CD14-positive monocyte (primary cell): ENCODE measurements around the gene CSF1R. TPM values are rescaled to one million over a fixed set of nuclear protein-coding genes. Genes with fewer than 3 reads are reported as not detected.
A peak's percentile ranks its signal among the peaks of the same experiment; 100 is the strongest.

ENCODE experiments used
- DNase-seq, 3 donors: peaks; one replicate each; pipeline ENCODE4 v3.0.0-alpha.2; 2011 to 2022
- H2AFZ ChIP-seq: 2 replicates; pipeline ENCODE4 v1.6.0; 2012; ENCODE audit warnings: mild to moderate bottlenecking, low read depth, low read length, inconsistent platforms; ENCODE audit not compliant: insufficient read depth, poor library complexity, severe bottlenecking
- H3K27ac ChIP-seq, 2 donors: 1 replicate in 1 of 2; 2 replicates in 1 of 2; pipeline ENCODE4 v1.5.1; 2012 to 2013; ENCODE audit warnings: low read length in 2 of 2, control low read depth in 1 of 2, inconsistent platforms in 1 of 2, low read depth in 1 of 2, mild to moderate bottlenecking in 1 of 2
- H3K27me3 ChIP-seq, 2 donors: one replicate each; pipeline versions ENCODE4 v1.6.0 to v1.6.1; 2011 to 2013; ENCODE audit warnings: low read length in 2 of 2; ENCODE audit not compliant: control insufficient read depth in 2 of 2, insufficient read depth in 2 of 2
- H3K36me3 ChIP-seq, 2 donors: replicated peaks in 1 of 2; 1 replicate in 1 of 2; 2 replicates in 1 of 2; pipeline versions ENCODE4 v1.5.1 to v1.6.1; 2012 to 2013; ENCODE audit warnings: low read length in 2 of 2, control low read depth in 1 of 2, inconsistent platforms in 1 of 2, mild to moderate bottlenecking in 1 of 2; ENCODE audit not compliant: insufficient read depth in 2 of 2, control insufficient read depth in 1 of 2
- H3K4me1 ChIP-seq, 2 donors: 1 replicate in 1 of 2; 2 replicates in 1 of 2; pipeline versions ENCODE4 v1.5.1 to v1.6.1; 2012 to 2013; ENCODE audit warnings: low read length in 2 of 2, control low read depth in 1 of 2, inconsistent platforms in 1 of 2, mild to moderate bottlenecking in 1 of 2, moderate library complexity in 1 of 2; ENCODE audit not compliant: insufficient read depth in 2 of 2, control insufficient read depth in 1 of 2
- H3K4me2 ChIP-seq: replicated peaks from 2 replicates; pipeline ENCODE3; 2012; ENCODE audit warnings: low read length, moderate library complexity, mild to moderate bottlenecking; ENCODE audit not compliant: poor library complexity, severe bottlenecking; ENCODE audit errors: extremely low read depth
- H3K4me3 ChIP-seq, 3 experiments: fragments of 200-600 bp in 1 of 3; sonication (generic) in 1 of 3; replicated peaks in 1 of 3; 1 replicate in 2 of 3; 2 replicates in 1 of 3; pipeline ENCODE4 v1.5.1; 2011 to 2013; ENCODE audit warnings: low read length in 3 of 3, mild to moderate bottlenecking in 3 of 3, control low read depth in 2 of 3, low read depth in 2 of 3, inconsistent platforms in 1 of 3, moderate library complexity in 1 of 3
- H3K79me2 ChIP-seq: 2 replicates; pipeline ENCODE4 v1.6.0; 2012; ENCODE audit warnings: mild to moderate bottlenecking, control low read depth, inconsistent platforms, low read length, moderate library complexity; ENCODE audit not compliant: insufficient read depth
- H3K9ac ChIP-seq: 2 replicates; pipeline ENCODE4 v1.6.0; 2017; ENCODE audit warnings: low read length, mild to moderate bottlenecking; ENCODE audit not compliant: insufficient read depth, poor library complexity, severe bottlenecking
- H3K9me3 ChIP-seq, 2 donors: replicated peaks in 1 of 2; 1 replicate in 1 of 2; 2 replicates in 1 of 2; pipeline versions ENCODE4 v1.5.1 to v1.6.1; 2012 to 2013; ENCODE audit warnings: low read length in 2 of 2, control low read depth in 1 of 2; ENCODE audit not compliant: control insufficient read depth in 1 of 2, insufficient read depth in 1 of 2
- H4K20me1 ChIP-seq: 2 replicates; pipeline ENCODE4 v1.6.0; 2012; ENCODE audit warnings: mild to moderate bottlenecking, low read length, control low read depth, moderate library complexity; ENCODE audit not compliant: insufficient read depth
- H3K27ac Mint-ChIP-seq, 7 donors: one replicate each; pipeline ENCODE4 v1.8.0; 2020; ENCODE audit warnings: mild to moderate bottlenecking in 7 of 7, mixed read lengths in 7 of 7, moderate library complexity in 6 of 7, inconsistent platforms in 2 of 7
- H3K27me3 Mint-ChIP-seq, 3 donors: one replicate each; pipeline ENCODE4 v1.8.0; 2021 to 2022; ENCODE audit warnings: low read depth in 3 of 3, mild to moderate bottlenecking in 3 of 3, mixed read lengths in 3 of 3, moderate library complexity in 3 of 3, inconsistent platforms in 1 of 3
- H3K36me3 Mint-ChIP-seq, 2 donors: one replicate each; pipeline ENCODE4 v1.8.0; 2020; ENCODE audit warnings: mixed read lengths in 2 of 2, inconsistent platforms in 1 of 2, mild to moderate bottlenecking in 1 of 2
- H3K4me1 Mint-ChIP-seq: one replicate; pipeline ENCODE4 v1.8.0; 2020; ENCODE audit warnings: mild to moderate bottlenecking, mixed read lengths
- H3K4me3 Mint-ChIP-seq, 2 donors: one replicate each; pipeline ENCODE4 v1.8.0; 2020; ENCODE audit warnings: mild to moderate bottlenecking in 2 of 2, mixed read lengths in 2 of 2, moderate library complexity in 1 of 2
- H3K9me3 Mint-ChIP-seq, 7 donors: one replicate each; pipeline ENCODE4 v1.8.0; 2020 to 2022; ENCODE audit warnings: mixed read lengths in 7 of 7, mild to moderate bottlenecking in 6 of 7, moderate library complexity in 6 of 7, inconsistent platforms in 2 of 7
- CTCF ChIP-seq: fragments of 200-600 bp; IDR thresholded peaks from one replicate; pipeline ENCODE4 v1.8.0; 2022; ENCODE audit warnings: antibody characterized with exemption, mild to moderate bottlenecking
- WGBS: methylation state at CpG from one replicate; pipeline ENCODE4 v1.1.5; 2013; ENCODE audit warnings: missing lambda C conversion rate; ENCODE audit not compliant: insufficient coverage; 5-methylcytosine and 5-hydroxymethylcytosine counted together
- intact Hi-C, 2 donors: fragments of 100-400 bp; cut with micrococcal nuclease; formaldehyde crosslinking; loops; one replicate each; pipeline versions ENCODE4 v1.15.0 to v1.15.1; 2023
- polyA plus RNA-seq, 3 donors: library from polyadenylated mRNA; depleted of rRNA in 1 of 3; unstranded in 2 of 3; stranded (reverse) in 1 of 3; fragments of 300-500 nt in 2 of 3; fragments of >200 nt in 1 of 3; fragmentation: Illumina TruSeq in 2 of 3; gene quantifications; 1 replicate in 2 of 3; 2 replicates in 1 of 3; pipeline ENCODE4 v1.2.3, GENCODE V29; 2012 to 2021

Gene CSF1R
- polyA plus RNA-seq, 3 donors = 180 to 332 (median 242) TPM

DNA sequence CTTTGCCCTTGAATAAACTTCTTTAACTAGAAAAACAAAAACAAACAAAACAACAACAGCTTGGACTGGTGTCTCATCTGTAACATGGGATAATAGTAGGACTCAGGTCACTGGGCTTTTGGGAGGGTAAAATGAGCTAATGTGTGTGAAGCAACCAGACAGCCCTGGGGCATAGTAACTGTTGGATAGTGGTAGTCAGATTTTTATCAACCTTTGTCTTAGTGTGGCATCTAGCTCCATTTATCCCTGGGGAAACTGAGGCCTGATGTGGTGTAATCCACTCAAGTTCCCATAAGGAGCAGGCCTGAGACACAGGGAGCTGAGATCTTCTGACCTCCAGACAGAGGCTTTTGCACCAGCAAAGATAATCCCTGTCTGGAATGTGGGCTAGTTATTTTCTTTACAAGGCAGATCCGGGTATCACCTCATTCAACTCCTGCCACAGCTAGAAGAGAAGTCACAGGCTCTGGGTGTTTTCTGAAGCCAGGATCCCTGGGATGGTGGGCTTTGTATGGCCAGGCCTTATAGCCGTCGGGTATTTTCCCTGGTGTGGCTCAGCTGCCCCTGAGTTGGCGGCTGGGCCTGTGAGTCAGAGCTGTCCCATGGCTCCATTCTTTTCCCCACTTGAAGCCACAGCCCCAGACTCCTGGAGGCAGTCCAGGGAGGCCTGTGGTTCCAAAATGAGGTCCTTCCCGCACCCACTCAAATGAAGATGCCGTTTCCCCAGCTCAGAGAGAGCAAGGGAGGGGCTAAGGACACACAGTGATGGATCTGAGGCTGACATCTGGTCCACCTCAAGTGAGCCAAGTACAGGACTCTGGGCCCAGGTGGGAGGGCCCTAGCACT, 26.1 kb upstream of the CSF1R start:
- Mint-ChIP-seq H3K9me3 (no peaks in the 10 kb centered on the region), H3K36me3 (no peaks in the 10 kb centered on the region), H3K4me1 (peaks cover 33% of the 10 kb centered on the region), H3K27me3 (peaks cover 3 to 7% (median 3%) of the 10 kb centered on the region in 3 donors), H3K27ac (no peak overlapping the region), H3K4me3 (no peak overlapping the region)
- Histone ChIP-seq H3K9me3 (no peaks in the 10 kb centered on the region), H4K20me1 (no peaks in the 10 kb centered on the region), H3K79me2 (no peaks in the 10 kb centered on the region), H3K36me3 (no peaks in the 10 kb centered on the region), H3K27me3 (no peaks in the 10 kb centered on the region), H3K9ac (no peak overlapping the region), H3K4me2 (peak overlapping the region; percentile 42), H3K4me1 (peaks cover 26 to 40% of the 10 kb centered on the region in 2 donors), H2AFZ (peak overlapping the region; percentile 49), H3K4me3 (no peak overlapping the region), H3K27ac (peak overlapping the region in 1 of 2 donors; percentile 34)
- DNase-seq = peak in 1 of 3 donors; percentile 50
- intact Hi-C loops = no loop called here
- TF ChIP-seq CTCF = no peak
- 61% methylated on average over 4 of the region's 6 CpGs for WGBS

DNA sequence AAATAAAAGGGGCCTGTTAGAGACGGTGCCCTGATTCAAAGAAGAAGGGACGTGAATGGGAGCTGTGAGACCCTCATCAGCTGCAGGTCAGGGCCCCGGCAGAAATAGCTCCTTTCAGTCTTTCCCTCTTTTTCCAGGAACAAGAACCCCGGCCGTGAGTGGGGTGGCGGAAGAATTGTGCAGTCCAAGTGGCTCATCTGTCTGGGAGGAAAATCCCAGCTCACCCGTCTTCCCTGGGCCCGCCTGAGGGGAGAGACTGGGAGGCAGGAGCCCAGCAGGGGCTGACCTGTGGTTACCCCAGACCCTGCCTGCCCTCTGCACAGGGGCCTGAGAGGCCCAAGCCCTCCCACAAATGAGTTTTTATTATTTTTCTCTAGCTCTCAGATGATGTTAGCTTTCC, 24.8 kb upstream of the CSF1R start:
- H3K4me3 ChIP-seq = no peak overlapping the region
- Mint-ChIP-seq H3K27me3 (peaks cover 3 to 6% (median 3%) of the 10 kb centered on the region in 3 donors), H3K36me3 (no peaks in the 10 kb centered on the region), H3K4me3 (peak overlapping the region in 1 of 2 donors; percentile 35), H3K4me1 (peaks cover 42% of the 10 kb centered on the region), H3K27ac (no peak overlapping the region), H3K9me3 (no peaks in the 10 kb centered on the region)
- H2AFZ ChIP-seq = no peak overlapping the region
- no peaks in the 10 kb centered on the region for H3K9me3 ChIP-seq
- no peaks in the 10 kb centered on the region for H3K79me2 ChIP-seq
- WGBS = 100% methylated on average over 4 of the region's 8 CpGs
- no peak for DNase-seq
- no peaks in the 10 kb centered on the region for H4K20me1 ChIP-seq
- no peak for TF ChIP-seq CTCF
- H3K27ac ChIP-seq = no peak overlapping the region
- intact Hi-C loops = no loop called here
- H3K27me3 ChIP-seq = no peaks in the 10 kb centered on the region
- no peak overlapping the region for H3K9ac ChIP-seq
- H3K4me2 ChIP-seq = no peak overlapping the region
- no peaks in the 10 kb centered on the region for H3K36me3 ChIP-seq
- peaks cover 33 to 47% of the 10 kb centered on the region in 2 donors for H3K4me1 ChIP-seq
